ENCODE measurements around the gene CPO. TPM values are rescaled to one million over a fixed set of nuclear protein-coding genes. Genes with fewer than 3 reads are reported as not detected.
A peak's percentile ranks its signal among the peaks of the same experiment; 100 is the strongest.

Gene CPO
- total RNA-seq, 8 experiments from 2014 or later: 0.11 to 0.36 TPM; not detected in 6

DNA sequence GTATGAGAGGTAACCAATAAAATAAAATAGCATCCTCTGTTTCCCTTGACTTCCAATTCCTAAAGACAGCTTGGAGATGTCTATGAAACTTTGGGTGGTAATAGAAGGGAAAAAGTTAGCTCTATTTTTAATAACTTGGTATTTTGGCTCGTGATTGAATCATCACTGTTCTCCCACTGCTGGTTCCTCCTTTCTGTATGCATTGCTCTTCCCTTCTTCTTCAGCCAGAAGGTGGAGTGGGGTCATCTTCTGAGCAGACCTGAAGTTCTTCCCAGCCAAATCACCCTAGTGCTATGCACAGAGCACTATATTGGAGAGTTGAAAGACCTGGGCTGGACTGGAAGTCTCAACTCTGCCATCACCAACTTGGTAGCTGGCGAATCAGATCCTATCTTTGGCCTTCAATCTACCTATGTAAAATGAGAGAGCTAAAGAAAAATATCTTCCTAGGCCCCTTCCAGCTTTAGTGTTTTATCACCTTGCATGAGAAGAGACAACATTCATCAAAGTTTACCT lies 54.1 kb downstream of the CPO start:
- in situ Hi-C loops (cut with MboI; ENCODE audit: low pct_unique_long_range_greater_than_20kb in 2 of 9, low sequenced_read_pairs in 9 of 9, unreplicated experiment in 9 of 9): loop anchor here in 6 of 9 experiments (25.0 kb wide), 3 partner anchors 169 to 494 kb away; partner anchors contain the start of gene KLF7 (in 3 of the 6)
- no peaks in the 10 kb centered on the region for H3K4me1 ChIP-seq (replicated peaks in 1 of 2)
- 0 to 100% (median 67%) methylated on average over 1 to 2 of the region's 2 CpGs; no CpG with 5 or more reads in 1 of the 10 experiments for WGBS, 10 experiments
- no peak overlapping the region for H3K27ac ChIP-seq
- peak in 1 of 8 experiments; percentile 32 for ATAC-seq (replicated peaks in 6 of 8)
- no peak overlapping the region for H3K4me3 ChIP-seq

DNA sequence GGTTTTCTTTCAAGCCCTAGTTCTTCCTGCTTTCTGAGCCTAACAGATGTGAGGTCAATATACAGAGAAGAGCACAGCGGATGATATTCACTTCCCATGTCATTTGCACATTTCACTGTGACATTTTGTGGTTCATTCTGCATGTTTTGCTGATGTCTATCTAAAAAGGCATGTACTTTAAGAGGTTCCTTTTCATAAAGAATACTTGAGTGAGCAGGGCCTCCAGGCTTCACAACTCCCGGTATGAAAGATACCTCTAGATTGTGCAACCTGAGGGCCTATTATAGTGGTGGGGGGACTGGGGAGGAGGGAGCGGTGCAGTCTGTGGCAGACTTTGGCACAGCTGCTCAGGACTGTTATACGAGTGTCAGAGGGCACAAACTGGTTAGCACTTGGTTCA lies 54.6 kb downstream of the CPO start:
- in situ Hi-C loops (cut with MboI; ENCODE audit: low pct_unique_long_range_greater_than_20kb in 2 of 9, low sequenced_read_pairs in 9 of 9, unreplicated experiment in 9 of 9): loop anchor here in 6 of 9 experiments (25.0 kb wide), 3 partner anchors 168 to 493 kb away; partner anchors contain the start of gene KLF7 (in 3 of the 6)
- Histone ChIP-seq H3K27ac (no peak overlapping the region), H3K4me1 (replicated peaks in 1 of 2) (no peaks in the 10 kb centered on the region), H3K4me3 (no peak overlapping the region)
- 27 to 100% (median 75%) methylated on average over 1 to 4 of the region's 4 CpGs; no CpG with 5 or more reads in 1 of the 10 experiments for WGBS, 10 experiments
- peak in 1 of 8 experiments; percentile 27 for ATAC-seq (replicated peaks in 6 of 8)

DNA sequence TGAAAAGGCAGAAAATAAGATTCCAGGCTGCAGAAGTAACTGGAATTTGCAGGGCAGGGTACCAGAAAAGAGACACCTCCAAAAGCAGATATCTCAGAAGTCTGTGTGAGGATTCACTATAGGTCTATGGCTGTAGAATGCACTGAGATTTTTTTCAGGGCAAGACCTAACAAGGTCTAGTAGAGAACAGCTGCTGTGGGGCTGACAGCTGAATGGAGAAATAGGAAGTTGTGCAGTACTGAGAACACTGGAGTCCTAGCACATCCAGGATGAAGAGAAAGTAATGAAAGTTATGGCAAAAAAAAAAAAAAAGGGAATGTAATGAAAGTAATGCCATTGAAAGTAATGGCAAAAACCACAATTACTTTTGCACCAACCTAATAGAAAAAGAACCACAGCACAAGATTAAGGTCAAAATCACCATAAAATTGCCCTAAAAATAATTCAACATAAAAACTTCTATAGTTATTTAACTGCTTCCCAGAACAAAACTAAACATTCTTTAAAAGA lies 57.3 kb downstream of the CPO start:
- no peak for ATAC-seq (replicated peaks in 6 of 8)
- no peak overlapping the region for H3K4me3 ChIP-seq
- in situ Hi-C loops (cut with MboI; ENCODE audit: low pct_unique_long_range_greater_than_20kb in 2 of 9, low sequenced_read_pairs in 9 of 9, unreplicated experiment in 9 of 9): loop anchor here in 6 of 9 experiments (25.0 kb wide), 3 partner anchors 166 to 491 kb away; partner anchors contain the start of gene KLF7 (in 3 of the 6)

DNA sequence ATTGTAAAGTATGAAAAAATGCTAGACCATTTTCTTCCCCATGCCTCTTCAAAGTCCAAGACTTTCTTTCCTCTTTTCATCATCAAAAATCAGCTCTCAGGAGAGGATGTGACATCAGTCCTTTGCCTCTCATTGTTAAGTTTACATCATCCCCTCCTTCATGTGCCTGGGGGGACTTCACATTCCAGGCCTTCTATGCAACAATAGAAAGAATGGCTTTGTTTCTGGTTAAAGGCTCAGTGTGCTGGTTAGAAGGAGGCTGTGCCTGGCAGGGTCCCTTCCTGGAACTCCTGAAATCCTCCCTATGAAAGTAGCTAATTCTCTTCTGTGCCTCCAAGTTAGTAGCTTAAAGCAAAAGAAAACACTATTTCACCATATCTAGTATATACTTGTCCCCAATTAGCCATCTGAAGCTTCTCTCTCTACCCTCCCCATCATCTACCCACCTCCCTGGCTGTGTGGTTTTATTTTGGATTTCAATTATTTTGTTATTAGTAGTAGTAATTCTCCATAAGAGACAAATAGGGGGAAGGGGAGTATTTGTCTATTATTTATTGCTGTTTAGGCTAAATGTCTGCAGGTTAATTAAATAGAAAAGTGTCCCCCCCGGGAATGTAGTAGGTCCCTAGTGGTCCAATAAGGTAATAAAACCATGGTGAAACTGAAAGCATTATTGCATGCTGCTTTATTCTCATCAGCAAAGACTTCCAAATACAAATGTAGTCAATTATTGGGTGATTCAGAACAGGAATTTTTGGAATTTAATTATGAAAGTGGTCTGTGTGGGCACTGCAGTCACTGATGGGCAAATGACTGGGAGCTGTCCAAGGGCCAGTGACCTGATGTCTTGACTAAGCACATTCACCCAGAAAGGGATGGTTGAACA lies 69.0 kb downstream of the CPO start:
- ATAC-seq (replicated peaks in 6 of 8): peak in 6 of 8 experiments; percentile 31 to 87 (median 77)
- 0 to 100% (median 43%) methylated on average over 1 of the region's 1 CpG; no CpG with 5 or more reads in 3 of the 10 experiments for WGBS, 10 experiments
- in situ Hi-C loops (cut with MboI; ENCODE audit: low pct_unique_long_range_greater_than_20kb in 2 of 9, low sequenced_read_pairs in 9 of 9, unreplicated experiment in 9 of 9): no loop called here
- Histone ChIP-seq H3K4me1 (replicated peaks in 1 of 2) (peaks cover 12 to 31% of the 10 kb centered on the region in 2 donors), H3K4me3 (no peak overlapping the region), H3K27ac (peak overlapping the region in 1 of 2 donors; percentile 45)

More for the DNA sequence above, 57.3 kb downstream of the CPO start:
- H3K27ac ChIP-seq: no peak overlapping the region
- no peaks in the 10 kb centered on the region for H3K4me1 ChIP-seq (replicated peaks in 1 of 2)

DNA sequence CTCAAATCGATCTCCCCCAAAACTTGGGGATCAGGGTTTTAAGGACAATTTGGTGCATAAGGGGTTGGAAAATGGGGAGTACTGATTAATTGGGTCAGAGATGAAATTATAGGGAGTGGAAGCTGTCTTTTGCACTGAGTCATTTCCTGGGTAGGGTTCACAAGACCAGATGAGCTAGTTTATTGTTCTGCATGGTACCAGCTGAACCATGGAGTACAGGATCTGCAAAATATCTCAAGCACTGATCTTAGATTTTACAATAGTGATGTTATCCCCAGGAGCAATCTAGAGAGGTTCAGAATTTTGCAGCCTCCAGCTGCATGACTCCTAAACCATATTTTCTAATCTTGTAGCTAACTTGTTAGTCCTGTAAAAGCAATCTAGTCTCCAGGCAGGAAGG lies 73.1 kb downstream of the CPO start:
- H3K4me1 ChIP-seq (replicated peaks in 1 of 2): peaks cover 12 to 31% of the 10 kb centered on the region in 2 donors
- H3K27ac ChIP-seq: no peak overlapping the region
- peak in 1 of 8 experiments; percentile 25 for ATAC-seq (replicated peaks in 6 of 8)
- H3K4me3 ChIP-seq: no peak overlapping the region
- 50 to 100% (median 64%) methylated on average over 1 of the region's 1 CpG; no CpG with 5 or more reads in 7 of the 10 experiments for WGBS, 10 experiments
- in situ Hi-C loops (cut with MboI; ENCODE audit: low pct_unique_long_range_greater_than_20kb in 2 of 9, low sequenced_read_pairs in 9 of 9, unreplicated experiment in 9 of 9): no loop called here

DNA sequence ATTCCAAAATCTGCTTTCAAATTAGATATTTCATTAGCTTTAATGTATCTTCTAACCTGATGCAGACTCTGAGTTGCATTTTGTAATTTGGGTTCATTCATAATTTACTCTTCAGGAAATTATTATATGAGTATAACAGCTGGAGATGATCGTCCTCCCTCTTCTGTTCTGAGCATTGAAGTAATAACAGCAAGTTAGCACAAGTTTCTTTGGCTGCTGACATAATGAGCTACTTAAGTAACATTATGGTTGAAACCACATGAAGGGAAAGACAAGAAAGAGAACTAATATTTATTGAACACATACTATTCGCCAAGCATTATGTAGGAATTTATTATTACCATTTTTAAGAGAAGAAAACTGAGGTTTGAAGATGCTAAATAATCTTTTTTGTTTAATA lies 75.1 kb downstream of the CPO start:
- Histone ChIP-seq H3K4me1 (replicated peaks in 1 of 2) (peaks cover 0 to 12% of the 10 kb centered on the region in 2 donors), H3K27ac (no peak overlapping the region), H3K4me3 (no peak overlapping the region)
- in situ Hi-C loops (cut with MboI; ENCODE audit: low pct_unique_long_range_greater_than_20kb in 2 of 9, low sequenced_read_pairs in 9 of 9, unreplicated experiment in 9 of 9): no loop called here
- WGBS, 10 experiments: 8 to 100% (median 84%) methylated on average over 1 to 2 of the region's 2 CpGs
- no peak for ATAC-seq (replicated peaks in 6 of 8)

DNA sequence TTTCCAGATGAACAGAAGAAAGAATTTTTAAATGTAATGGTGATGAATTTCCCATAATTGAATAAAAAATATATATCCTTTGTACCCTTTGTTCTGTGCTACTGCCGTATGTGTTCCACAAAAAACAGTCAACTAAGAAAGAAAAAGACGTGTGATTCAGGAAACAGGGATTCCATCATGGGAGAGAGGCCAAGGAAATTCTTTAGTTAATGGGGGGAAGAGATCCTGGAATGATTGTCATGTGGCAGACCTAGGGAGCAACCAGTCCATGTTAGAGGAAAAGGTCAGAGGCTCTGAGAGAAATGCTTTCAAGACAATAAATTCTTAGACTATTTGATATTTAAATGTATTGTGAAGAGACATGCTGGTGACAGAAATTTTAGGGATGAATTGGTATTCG lies 76.6 kb downstream of the CPO start:
- WGBS, 10 experiments: 21 to 100% (median 81%) methylated on average over 1 to 3 of the region's 3 CpGs
- in situ Hi-C loops (cut with MboI; ENCODE audit: low pct_unique_long_range_greater_than_20kb in 2 of 9, low sequenced_read_pairs in 9 of 9, unreplicated experiment in 9 of 9): no loop called here
- Histone ChIP-seq H3K27ac (no peak overlapping the region), H3K4me3 (no peak overlapping the region), H3K4me1 (replicated peaks in 1 of 2) (peaks cover 0 to under 1% of the 10 kb centered on the region in 2 donors)
- no peak for ATAC-seq (replicated peaks in 6 of 8)

Other genes starting within 250 kb of the CPO start
- under 1 TPM in 1 of 8 experiments, not detected in 7; 0.14 TPM for gene DYTN, start 221.1 kb upstream of the CPO start, total RNA-seq
- 10 to 100 TPM in 1 of 8 experiments, 1 to 10 TPM in 7; 3.9 to 20.2 (median 4.4) TPM for gene MDH1B, start 174.2 kb upstream of the CPO start, total RNA-seq
- gene FASTKD2, start 173.9 kb upstream of the CPO start, total RNA-seq: 10 to 100 TPM; 26.2 to 43.0 (median 32.9) TPM
- gene KLF7, start 226.4 kb downstream of the CPO start, total RNA-seq: 10 to 100 TPM in 6 of 8 experiments, 1 to 10 TPM in 1, under 1 TPM in 1; 0.61 to 56.7 (median 19.2) TPM